IPS-18a (cell line): Measurements from ENCODE around the gene TSN.
"Not testable (repeated sequence)": the region's sequence is repeated elsewhere in the genome, so short reads cannot be mapped to it uniquely, and the experiment has no call there.

ENCODE experiments used
- H3K27ac ChIP-seq: one replicate; pipeline ENCODE4 v1.5.1; 2013; ENCODE audit warnings: low read length
- H3K27me3 ChIP-seq: one replicate; pipeline ENCODE4 v1.6.1; 2013; ENCODE audit warnings: mild to moderate bottlenecking, low read length; ENCODE audit not compliant: control insufficient read depth, insufficient read depth
- H3K36me3 ChIP-seq: one replicate; pipeline ENCODE4 v1.6.1; 2013; ENCODE audit warnings: low read depth, low read length; ENCODE audit not compliant: control insufficient read depth
- H3K4me1 ChIP-seq: one replicate; pipeline ENCODE4 v1.6.1; 2013; ENCODE audit warnings: low read depth, low read length; ENCODE audit not compliant: control insufficient read depth
- H3K4me3 ChIP-seq: one replicate; pipeline ENCODE4 v1.5.1; 2013; ENCODE audit warnings: low read length
- H3K9ac ChIP-seq: one replicate; pipeline ENCODE4 v1.6.1; 2013; ENCODE audit warnings: mild to moderate bottlenecking, low read length, moderate library complexity
- H3K9me3 ChIP-seq: one replicate; pipeline ENCODE4 v1.6.1; 2013; ENCODE audit warnings: low read depth, low read length; ENCODE audit not compliant: control insufficient read depth

Gene TSN

GRCh38 chr2:121723316-121723715 is 32.1 kb upstream of the TSN start:
- H3K27ac ChIP-seq = no peak overlapping the region

GRCh38 chr2:121727332-121727731 is 28.1 kb upstream of the TSN start:
- Histone ChIP-seq H3K9ac (no peak overlapping the region), H3K27me3 (no peaks in the 10 kb centered on the region), H3K36me3 (peaks cover 52% of the 10 kb centered on the region), H3K4me3 (no peak overlapping the region), H3K27ac (no peak overlapping the region), H3K9me3 (no peaks in the 10 kb centered on the region), H3K4me1 (no peaks in the 10 kb centered on the region)

More at GRCh38 chr2:121723316-121723715, 32.1 kb upstream of the TSN start:
- Histone ChIP-seq H3K27me3 (no peaks in the 10 kb centered on the region), H3K9ac (no peak overlapping the region), H3K4me3 (no peak overlapping the region), H3K36me3 (peaks cover 18% of the 10 kb centered on the region), H3K4me1 (no peaks in the 10 kb centered on the region), H3K9me3 (no peaks in the 10 kb centered on the region)

- Histone ChIP-seq H3K9me3 (no peaks in the 10 kb centered on the region), H3K4me3 (no peak overlapping the region), H3K27me3 (no peaks in the 10 kb centered on the region), H3K36me3 (peaks cover 56% of the 10 kb centered on the region), H3K9ac (no peak overlapping the region), H3K27ac (no peak overlapping the region), H3K4me1 (no peaks in the 10 kb centered on the region)
Observed at GRCh38 chr2:121727950-121728349, 27.5 kb upstream of the TSN start.

GRCh38 chr2:121731366-121731765 is 24.1 kb upstream of the TSN start:
- no peaks in the 10 kb centered on the region for H3K27me3 ChIP-seq
- peaks cover 72% of the 10 kb centered on the region for H3K36me3 ChIP-seq
- no peak overlapping the region for H3K9ac ChIP-seq

GRCh38 chr2:121734544-121734943 is 20.9 kb upstream of the TSN start:
- not testable (repeated sequence) for H3K27me3 ChIP-seq, H3K9me3 ChIP-seq, H3K4me3 ChIP-seq, H3K27ac ChIP-seq, H3K4me1 ChIP-seq, H3K9ac ChIP-seq
- H3K36me3 ChIP-seq = peaks cover 43% of the 10 kb centered on the region

More at GRCh38 chr2:121731366-121731765, 24.1 kb upstream of the TSN start:
- H3K27ac ChIP-seq = no peak overlapping the region
- no peaks in the 10 kb centered on the region for H3K9me3 ChIP-seq
- no peak overlapping the region for H3K4me3 ChIP-seq
- H3K4me1 ChIP-seq = peaks cover 6% of the 10 kb centered on the region

- no peak overlapping the region for H3K27ac ChIP-seq
- peaks cover 6% of the 10 kb centered on the region for H3K4me1 ChIP-seq
- no peaks in the 10 kb centered on the region for H3K9me3 ChIP-seq
- H3K9ac ChIP-seq = peak overlapping the region; percentile 95
- H3K36me3 ChIP-seq = peaks cover 37% of the 10 kb centered on the region
- no peaks in the 10 kb centered on the region for H3K27me3 ChIP-seq
- peak overlapping the region; percentile 100 for H3K4me3 ChIP-seq
Observed at GRCh38 chr2:121735518-121736074, 19.9 kb upstream of the TSN start.

- peak overlapping the region; percentile 54 for H3K27ac ChIP-seq
- peak overlapping the region; percentile 100 for H3K4me3 ChIP-seq
- no peaks in the 10 kb centered on the region for H3K9me3 ChIP-seq
- peaks cover 6% of the 10 kb centered on the region for H3K4me1 ChIP-seq
- H3K27me3 ChIP-seq = no peaks in the 10 kb centered on the region
- H3K36me3 ChIP-seq = peaks cover 32% of the 10 kb centered on the region
- H3K9ac ChIP-seq = peak overlapping the region; percentile 95
Observed at GRCh38 chr2:121736140-121736461, 19.4 kb upstream of the TSN start.

- Histone ChIP-seq H3K4me1 (peaks cover 6% of the 10 kb centered on the region), H3K9ac (peak within 1 kb of the TSS; percentile 95), H3K4me3 (peak within 1 kb of the TSS; percentile 100), H3K27me3 (no peaks in the 10 kb centered on the region), H3K36me3 (peaks cover 26% of the 10 kb centered on the region), H3K27ac (peak within 1 kb of the TSS; percentile 54), H3K9me3 (no peaks in the 10 kb centered on the region)
Observed at GRCh38 chr2:121736462-121737336, 18.8 kb upstream of the TSN start, which contains the start of gene NIFK. Gene NIFK, minus strand, starts transcription at chr2:121736875. Its CDS starts 25 bp downstream, at chr2:121736850.

- no peaks in the 10 kb centered on the region for H3K9me3 ChIP-seq
- no peak overlapping the region for H3K27ac ChIP-seq
- H3K27me3 ChIP-seq = no peaks in the 10 kb centered on the region
- H3K9ac ChIP-seq = no peak overlapping the region
- no peak overlapping the region for H3K4me3 ChIP-seq
- no peaks in the 10 kb centered on the region for H3K36me3 ChIP-seq
- H3K4me1 ChIP-seq = no peaks in the 10 kb centered on the region
Observed at GRCh38 chr2:121740973-121741372, 14.5 kb upstream of the TSN start.

- H3K4me3 ChIP-seq = no peak overlapping the region
- no peaks in the 10 kb centered on the region for H3K36me3 ChIP-seq
- H3K9me3 ChIP-seq = no peaks in the 10 kb centered on the region
- no peaks in the 10 kb centered on the region for H3K4me1 ChIP-seq
- no peak overlapping the region for H3K9ac ChIP-seq
- H3K27me3 ChIP-seq = no peaks in the 10 kb centered on the region
- no peak overlapping the region for H3K27ac ChIP-seq
Observed at GRCh38 chr2:121741450-121741849, 14.0 kb upstream of the TSN start.

- Histone ChIP-seq H3K36me3 (no peaks in the 10 kb centered on the region), H3K9me3 (no peaks in the 10 kb centered on the region), H3K27me3 (no peaks in the 10 kb centered on the region), H3K27ac (no peak overlapping the region), H3K4me3 (no peak overlapping the region), H3K4me1 (no peaks in the 10 kb centered on the region), H3K9ac (no peak overlapping the region)
Observed at GRCh38 chr2:121746071-121746578, 9.3 kb upstream of the TSN start.
